Ascending aorta (tissue), 2 donors: ENCODE data around the gene ZNF423. TPM values are rescaled to one million over a fixed set of nuclear protein-coding genes. Genes with fewer than 3 reads are reported as not detected.

Experiments used
- DNase-seq, 2 donors: peaks; one replicate each; pipeline ENCODE4 v3.0.0-alpha.2; 2019; ENCODE audit warnings: low spot score in 2 of 2
- H3K27ac ChIP-seq, 2 donors: fragments of 200-600 bp; sonication (generic); one replicate each; pipeline ENCODE4 v1.5.1; 2016 to 2017; ENCODE audit warnings: mild to moderate bottlenecking in 1 of 2
- H3K27me3 ChIP-seq: fragments of 200-600 bp; sonication (generic); one replicate; pipeline ENCODE4 v1.5.1; 2017
- H3K36me3 ChIP-seq, 2 donors: fragments of 200-600 bp; sonication (generic); one replicate each; pipeline ENCODE4 v1.5.1; 2016
- H3K4me1 ChIP-seq, 2 donors: fragments of 200-600 bp; sonication (generic); one replicate each; pipeline ENCODE4 v1.5.1; 2016 to 2017; ENCODE audit warnings: mild to moderate bottlenecking in 1 of 2
- H3K4me3 ChIP-seq, 2 donors: fragments of 200-600 bp; sonication (generic); one replicate each; pipeline ENCODE4 v1.5.1; 2016 to 2017; ENCODE audit warnings: mild to moderate bottlenecking in 1 of 2
- H3K9me3 ChIP-seq, 2 donors: fragments of 200-600 bp; sonication (generic); one replicate each; pipeline ENCODE4 v1.5.1; 2016
- CTCF ChIP-seq, 3 experiments: fragments of 200-600 bp in 2 of 3; fragments of 450-650 bp in 1 of 3; sonication (generic) in 2 of 3; IDR thresholded peaks; one replicate each; pipeline ENCODE4 v1.5.1; 2016 to 2019; ENCODE audit warnings: antibody characterized with exemption in 3 of 3, mild to moderate bottlenecking in 1 of 3, moderate library complexity in 1 of 3
- intact Hi-C: fragments of 100-400 bp; cut with DNase I; formaldehyde crosslinking; loops from one replicate; pipeline ENCODE4 v1.15.1; 2023
- total RNA-seq: library from RNA; depleted of rRNA; stranded (reverse); fragments of >200 nt; gene quantifications from one replicate; pipeline ENCODE4 v1.1.0, GENCODE V29; 2016

The ZNF423 gene
- total RNA-seq, 1 donor from 2014 or later: 42.9 TPM

- no peak for TF ChIP-seq CTCF (IDR thresholded peaks at IDR 0.05)
- Histone ChIP-seq H3K9me3 (no peaks in the 10 kb centered on the region), H3K36me3 (peaks cover 12 to 13% of the 10 kb centered on the region in 2 donors), H3K4me1 (peaks cover 0 to 9% of the 10 kb centered on the region in 2 donors), H3K27me3 (no peaks in the 10 kb centered on the region), H3K4me3 (no peak overlapping the region), H3K27ac (peak overlapping the region; percentile 24 to 42)
- intact Hi-C loops: no loop called here
- DNase-seq: peak in 1 of 2 donors; percentile 64
These were observed 224.5 kb downstream of the ZNF423 start for GRCh38 chr16:49631187-49632041.

DNA sequence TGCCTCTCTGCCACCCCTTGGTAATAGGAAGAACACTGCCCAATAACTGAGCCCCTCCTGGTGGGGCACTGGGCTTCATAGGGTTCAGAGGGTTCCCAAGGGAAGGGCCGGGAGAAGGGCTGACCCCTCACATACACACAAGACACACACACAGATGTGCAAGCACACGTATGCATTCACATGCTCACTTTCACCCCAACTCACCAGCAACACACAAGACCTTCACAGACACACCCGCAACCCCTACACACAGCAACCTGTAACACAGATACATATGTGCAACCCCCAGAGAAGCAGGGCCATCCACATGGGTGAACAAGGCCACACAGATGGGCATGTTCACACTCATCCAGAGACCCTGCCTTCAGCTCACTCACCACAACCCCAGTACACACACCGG, 225.1 kb downstream of the ZNF423 start:
- Histone ChIP-seq H3K4me3 (no peak overlapping the region), H3K36me3 (peaks cover 6 to 7% of the 10 kb centered on the region in 2 donors), H3K9me3 (no peaks in the 10 kb centered on the region), H3K27me3 (no peaks in the 10 kb centered on the region), H3K27ac (no peak overlapping the region), H3K4me1 (peaks cover 0 to 9% of the 10 kb centered on the region in 2 donors)
- no peak for DNase-seq
- intact Hi-C loops: no loop called here
- no peak for TF ChIP-seq CTCF (IDR thresholded peaks at IDR 0.05)

DNA sequence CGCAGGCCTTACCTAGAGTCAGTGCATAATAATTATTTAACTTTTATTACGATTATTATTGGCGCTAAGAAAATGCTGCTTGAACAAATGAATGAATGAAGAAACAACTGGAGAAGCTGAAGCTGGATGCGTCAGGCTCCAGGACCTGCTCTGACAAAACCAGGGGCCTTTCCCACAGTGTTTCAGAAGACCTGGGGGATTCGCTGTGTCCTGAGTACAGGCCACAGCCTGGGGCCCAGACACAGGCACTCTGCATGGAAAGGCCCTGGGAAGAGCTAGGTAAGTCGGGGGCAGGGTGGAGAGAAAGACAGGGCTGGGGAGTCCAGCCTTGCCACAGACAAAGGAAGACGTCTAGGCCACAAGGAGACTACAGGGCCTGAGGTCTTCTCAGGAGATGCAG, 226.1 kb downstream of the ZNF423 start:
- no peak for TF ChIP-seq CTCF (IDR thresholded peaks at IDR 0.05)
- DNase-seq: no peak
- H3K4me3 ChIP-seq: no peak overlapping the region
- H3K27me3 ChIP-seq: no peaks in the 10 kb centered on the region
- H3K36me3 ChIP-seq: no peaks in the 10 kb centered on the region
- no peak overlapping the region for H3K27ac ChIP-seq
- intact Hi-C loops: no loop called here
- H3K9me3 ChIP-seq: no peaks in the 10 kb centered on the region
- peaks cover 0 to 9% of the 10 kb centered on the region in 2 donors for H3K4me1 ChIP-seq

DNA sequence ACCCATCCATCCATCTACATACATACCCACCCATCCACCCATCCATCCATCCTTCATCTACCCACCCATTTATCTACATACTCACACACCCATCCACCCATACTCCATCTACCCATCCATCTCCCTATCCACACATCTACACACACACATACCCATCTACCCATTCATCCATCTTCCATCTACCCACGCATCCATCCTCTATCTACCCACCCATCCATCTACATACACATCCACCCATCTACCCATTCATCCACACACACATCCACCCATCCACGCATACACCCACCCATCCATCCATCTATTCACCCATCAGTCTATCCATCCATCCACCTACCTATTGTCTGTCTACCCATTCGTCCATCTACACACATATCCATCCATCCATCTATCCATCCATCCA, 227.8 kb downstream of the ZNF423 start:
- intact Hi-C loops: no loop called here
- H3K27me3 ChIP-seq: no peaks in the 10 kb centered on the region
- DNase-seq: no peak
- H3K4me3 ChIP-seq: no peak overlapping the region
- no peak for TF ChIP-seq CTCF (IDR thresholded peaks at IDR 0.05)
- H3K4me1 ChIP-seq: peaks cover 0 to 9% of the 10 kb centered on the region in 2 donors
- no peaks in the 10 kb centered on the region for H3K36me3 ChIP-seq
- no peaks in the 10 kb centered on the region for H3K9me3 ChIP-seq
- no peak overlapping the region for H3K27ac ChIP-seq

- no peak for TF ChIP-seq CTCF (IDR thresholded peaks at IDR 0.05)
- intact Hi-C loops: no loop called here
- H3K4me3 ChIP-seq: no peak overlapping the region
- no peaks in the 10 kb centered on the region for H3K27me3 ChIP-seq
- DNase-seq: no peak
- no peaks in the 10 kb centered on the region for H3K9me3 ChIP-seq
- H3K27ac ChIP-seq: peak overlapping the region; percentile 36 to 59
- no peaks in the 10 kb centered on the region for H3K36me3 ChIP-seq
- H3K4me1 ChIP-seq: peaks cover 0 to 8% of the 10 kb centered on the region in 2 donors
These were observed 230.4 kb downstream of the ZNF423 start for GRCh38 chr16:49625311-49626065.
